ENCODE results near the gene CHRNE.

CHRNE gene

DNA sequence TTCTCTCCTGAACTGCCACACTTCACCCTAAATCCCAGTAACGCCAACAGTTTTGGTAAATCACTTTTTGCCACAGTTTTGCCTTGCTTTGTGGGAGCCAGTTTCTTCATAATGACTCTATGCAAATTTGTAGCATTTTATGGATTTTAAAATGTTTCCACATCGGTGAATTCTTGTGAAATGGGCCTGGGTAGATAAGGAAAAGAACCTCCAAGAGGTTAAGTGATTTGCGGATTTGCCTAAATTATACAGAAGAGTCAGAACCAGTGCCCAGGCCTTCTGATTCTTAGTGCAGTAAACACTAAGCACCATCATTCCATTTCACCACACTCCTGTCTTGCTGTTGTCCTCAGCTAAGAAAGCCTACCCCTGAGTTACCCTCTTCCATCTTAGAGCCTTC lies 51.8 kb downstream of the CHRNE start:
- no peak for DNase-seq

DNA sequence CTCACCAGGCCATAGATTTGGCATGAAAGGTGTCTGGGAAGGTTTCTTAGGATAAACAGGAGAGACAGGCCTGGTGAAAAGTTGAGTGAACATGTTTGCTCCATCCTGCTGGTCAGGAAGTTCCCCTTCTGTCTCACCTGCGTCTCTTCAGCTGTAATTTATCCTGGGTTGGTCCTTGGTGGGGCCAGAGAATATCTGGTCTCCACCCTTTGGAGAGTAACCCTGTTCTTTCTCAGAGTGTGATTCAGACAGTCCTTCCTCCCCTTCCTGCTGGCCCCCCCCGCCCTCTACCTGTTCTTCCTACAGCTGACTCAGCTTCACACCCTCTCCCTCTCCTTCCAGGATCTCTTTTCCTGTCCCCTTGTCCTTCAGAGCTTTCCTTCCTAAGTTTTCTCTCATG lies 52.7 kb downstream of the CHRNE start:
- no peak for DNase-seq

DNA sequence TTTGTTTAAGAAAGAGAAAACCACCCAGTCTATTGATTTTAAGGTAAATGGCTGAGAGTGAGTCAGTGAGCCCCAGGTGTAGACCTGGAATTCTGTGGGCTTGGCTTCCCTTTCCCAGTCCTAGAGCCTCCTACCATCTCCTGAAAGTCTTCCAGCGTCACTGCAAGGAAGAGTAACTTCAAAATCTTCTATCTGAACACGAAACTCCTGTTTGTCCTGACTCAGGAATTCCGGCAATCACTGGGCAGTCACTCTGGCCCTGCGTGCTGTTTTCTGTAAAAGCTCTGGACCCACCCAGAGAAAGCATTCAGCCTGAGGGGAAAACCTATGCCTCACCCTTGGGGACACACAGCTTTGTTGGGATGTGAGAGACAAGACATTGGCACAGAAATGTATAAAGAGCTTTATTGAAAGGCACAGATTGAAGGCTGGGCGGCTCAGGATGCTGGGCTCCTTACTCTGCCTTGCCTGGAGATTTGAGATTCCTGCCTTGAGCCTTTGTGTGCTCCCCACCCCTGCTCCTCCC lies 53.8 kb downstream of the CHRNE start:
- no peak for DNase-seq

Data from RPMI8226 (cell line).